HK-2 (cell line): ENCODE measurements around the gene C21orf58.

Experiments
- DNase-seq: peaks from one replicate; pipeline ENCODE4 v3.0.0-alpha.2; 2018; ENCODE audit not compliant: unreplicated experiment

Gene C21orf58

GRCh38 chr21:46295177-46295770, 28.4 kb downstream of the C21orf58 start:
- DNase-seq, result peak; percentile 29

GRCh38 chr21:46294647-46295176, 29.0 kb downstream of the C21orf58 start:
- peak; percentile 69 for DNase-seq

DNA sequence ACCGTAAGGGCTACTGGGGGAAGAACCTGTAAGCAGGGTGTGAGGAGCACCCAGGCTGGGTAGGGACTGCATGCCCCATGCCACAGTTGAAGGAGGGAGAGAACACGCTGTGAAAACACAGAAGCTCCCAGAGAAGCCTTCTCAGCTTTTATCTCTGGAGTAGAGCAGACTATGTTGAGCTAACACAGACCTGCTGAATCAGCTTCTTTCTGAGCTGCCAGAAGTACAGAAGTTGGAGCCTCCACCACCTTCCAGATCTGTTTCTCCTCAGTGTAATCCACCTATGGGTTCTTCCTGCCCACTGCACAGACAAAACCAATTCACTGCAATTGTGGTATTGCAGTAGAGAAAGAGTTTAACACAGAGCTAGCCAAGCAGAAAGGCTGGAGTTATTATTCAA, 32.1 kb downstream of the C21orf58 start:
- no peak for DNase-seq

DNA sequence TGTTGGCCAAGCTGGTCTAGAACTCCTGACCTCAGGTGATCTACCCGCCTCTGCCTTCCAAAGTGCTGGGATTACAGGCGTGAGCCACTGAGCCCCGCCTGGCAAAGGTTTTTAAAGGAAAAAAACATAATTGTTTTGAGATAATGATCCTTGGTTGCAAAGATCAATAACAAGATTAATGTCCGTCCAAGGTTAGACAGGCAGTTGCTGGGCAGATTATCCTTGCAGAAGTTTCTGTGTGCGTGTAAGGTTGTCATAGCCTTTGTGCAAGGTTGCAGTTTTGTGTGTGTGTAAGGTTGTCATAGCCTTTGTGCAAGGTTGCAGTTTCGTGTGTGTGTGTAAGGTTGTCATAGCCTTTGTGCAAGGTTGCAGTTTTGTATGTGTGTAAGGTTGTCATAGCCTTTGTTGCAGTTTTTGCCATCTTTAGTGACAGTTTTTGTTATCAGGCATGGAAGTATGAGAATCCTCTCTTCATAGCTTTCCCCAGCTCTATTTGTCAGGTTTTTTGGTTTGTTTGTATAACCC, 34.0 kb downstream of the C21orf58 start:
- DNase-seq, result no peak

DNA sequence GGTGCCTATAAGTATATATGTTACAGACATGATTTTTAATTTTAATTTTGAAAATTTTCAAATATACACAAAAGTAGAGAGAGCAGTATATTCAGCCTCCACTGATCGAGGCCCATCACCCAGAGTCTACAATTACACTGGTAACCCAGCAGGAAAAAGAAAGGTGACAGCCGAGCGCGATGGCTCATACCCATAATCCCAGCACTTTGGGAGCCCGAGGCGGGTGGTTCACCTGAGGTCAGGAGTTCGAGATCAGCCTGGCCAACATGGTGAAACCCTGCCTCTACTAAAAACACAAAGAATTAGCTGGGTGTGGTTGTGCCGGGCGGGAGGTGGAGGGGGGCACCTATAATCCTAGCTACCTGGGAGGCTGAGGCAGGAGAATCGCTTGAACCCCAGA, 36.1 kb downstream of the C21orf58 start:
- no peak for DNase-seq

DNA sequence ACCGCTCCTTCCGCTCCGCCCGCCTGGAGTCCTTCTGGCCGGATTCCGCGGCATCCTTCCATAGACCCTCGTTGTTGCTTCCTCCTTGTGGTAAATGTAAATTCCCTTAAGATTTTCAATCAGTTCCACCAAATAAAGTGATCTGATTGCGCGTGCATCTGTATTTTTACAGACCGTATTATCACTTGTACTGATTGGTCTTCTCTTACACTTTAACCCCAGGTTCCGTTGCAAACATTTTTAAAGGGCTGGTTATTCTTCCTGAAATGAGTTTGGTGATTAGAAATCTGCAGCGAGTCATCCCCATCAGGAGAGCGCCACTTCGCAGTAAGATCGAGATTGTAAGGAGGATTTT, 37.0 kb downstream of the C21orf58 start:
- DNase-seq, result no peak

DNA sequence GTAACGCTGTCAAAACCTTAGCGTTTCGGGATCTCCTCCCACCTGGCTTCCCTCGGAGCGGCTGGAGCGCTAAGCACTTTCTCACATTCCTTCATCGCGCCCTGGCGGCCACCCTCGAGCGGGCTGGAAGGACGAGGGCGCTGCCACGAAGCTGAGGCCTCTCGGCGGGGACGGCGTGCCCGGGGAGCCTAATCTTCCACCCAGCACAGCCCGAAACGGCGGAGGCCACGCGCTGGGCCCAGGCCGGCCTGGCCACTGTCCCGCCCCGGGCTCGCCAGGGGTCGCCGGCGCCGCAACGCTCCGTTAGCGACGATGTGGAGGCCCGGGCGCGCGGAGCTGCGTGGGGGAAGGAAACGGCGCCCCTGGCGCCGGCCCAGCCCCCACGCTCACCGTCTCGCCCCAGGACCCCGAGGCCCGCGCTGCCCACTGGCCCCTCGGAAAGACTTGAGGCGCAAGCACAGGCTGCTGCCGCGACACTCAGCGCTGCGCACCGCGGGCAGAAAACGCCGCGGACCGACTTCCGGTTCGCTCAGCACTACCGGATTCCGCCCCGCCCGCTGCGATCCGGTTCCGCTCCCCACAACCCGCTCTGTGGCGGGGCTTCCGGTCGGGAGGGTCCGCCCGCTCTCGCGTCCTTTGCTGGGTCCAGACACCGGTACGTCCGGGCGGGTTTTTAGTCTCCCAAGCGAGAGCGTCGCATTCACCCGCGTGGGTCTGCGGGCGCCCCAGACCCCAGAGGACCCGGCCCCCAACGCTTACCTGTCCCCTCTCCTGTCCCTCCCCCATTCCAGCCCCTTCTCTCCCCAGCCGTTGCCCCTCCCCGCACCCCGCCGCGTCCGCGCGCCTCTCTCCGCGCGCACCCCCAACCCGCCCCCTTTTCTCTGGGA, 37.7 kb downstream of the C21orf58 start, which contains the start of gene YBEY:
YBEY (plus strand) TSS at position 582 of the 887 bp plus-strand sequence. CDS start 572 bp downstream, outside the sequence.
- peak; percentile 81 for DNase-seq

DNA sequence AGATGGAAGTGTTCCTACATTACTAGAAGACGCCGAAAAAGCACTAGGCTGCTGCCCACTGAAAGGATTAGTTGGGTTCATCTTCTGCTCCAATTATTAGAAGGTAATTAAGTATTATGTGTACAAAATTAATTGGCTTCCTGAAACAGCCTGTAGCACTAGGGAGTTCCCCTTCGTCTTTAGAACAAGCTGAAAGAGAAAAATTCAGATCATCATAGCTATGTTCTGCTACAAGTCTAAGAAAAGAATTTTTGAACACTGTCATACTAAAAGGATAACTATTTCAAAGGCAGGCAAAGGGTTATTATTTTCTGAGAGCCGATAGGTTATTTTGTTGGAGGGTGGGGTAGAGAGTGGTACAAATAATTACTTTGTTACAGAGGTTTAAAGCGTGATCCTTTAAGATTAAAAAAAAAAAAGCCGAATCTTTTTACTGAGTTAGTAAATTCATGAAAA, 38.4 kb downstream of the C21orf58 start, which contains the start of gene MCM3AP:
MCM3AP (minus strand) TSS at position 406 of the 456 bp plus-strand sequence; CDS start at position 81, 325 bp downstream.
- no peak for DNase-seq

DNA sequence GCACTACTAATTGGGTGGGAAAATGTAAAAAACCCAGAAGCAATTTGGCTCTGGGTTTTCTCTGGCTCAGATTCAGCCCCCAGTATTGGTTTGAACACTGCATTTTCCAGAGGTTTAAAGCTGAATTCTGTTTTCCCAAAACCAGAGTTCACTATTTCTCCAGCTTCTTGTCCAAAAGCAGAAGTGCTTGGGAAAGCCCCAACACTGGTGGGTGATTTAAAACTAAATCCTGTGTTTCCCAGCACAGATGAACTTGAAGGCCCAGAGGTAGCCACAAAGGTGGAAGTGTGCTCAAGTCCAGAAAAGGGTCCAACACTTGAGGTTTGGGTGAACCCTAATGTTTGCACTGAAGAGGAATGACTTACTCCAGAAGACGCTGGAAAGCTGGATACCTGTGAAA, 38.9 kb downstream of the C21orf58 start:
- no peak for DNase-seq

DNA sequence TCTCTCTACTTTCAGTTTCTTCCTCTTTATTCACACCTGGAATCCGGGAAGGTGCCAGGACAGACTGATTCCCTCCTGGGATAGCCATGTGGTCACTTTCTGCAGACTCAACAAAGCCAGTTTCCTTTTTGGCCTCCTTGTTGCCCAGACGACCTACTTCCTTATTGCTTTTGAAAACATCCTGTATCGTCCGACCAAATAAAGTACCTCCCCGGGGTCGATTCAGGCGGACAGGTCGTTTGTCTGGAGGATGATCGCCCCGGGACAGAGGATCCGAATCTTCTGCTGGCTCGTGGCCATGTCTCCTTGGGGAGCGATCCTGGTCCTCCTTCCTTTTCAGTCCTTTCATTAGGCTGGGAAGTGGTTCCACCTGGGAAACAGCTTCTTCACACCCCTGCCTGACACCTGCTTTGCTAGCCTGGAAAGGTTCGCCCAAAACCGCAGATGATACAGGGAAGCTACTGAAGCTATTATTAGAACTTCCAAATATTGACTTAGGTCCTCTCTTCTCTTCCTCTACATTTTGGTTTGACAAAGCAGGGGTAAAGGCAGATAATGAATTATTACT, 39.5 kb downstream of the C21orf58 start:
- DNase-seq, result no peak

GRCh38 chr21:46274797-46275390, 48.8 kb downstream of the C21orf58 start:
- no peak for DNase-seq

DNA sequence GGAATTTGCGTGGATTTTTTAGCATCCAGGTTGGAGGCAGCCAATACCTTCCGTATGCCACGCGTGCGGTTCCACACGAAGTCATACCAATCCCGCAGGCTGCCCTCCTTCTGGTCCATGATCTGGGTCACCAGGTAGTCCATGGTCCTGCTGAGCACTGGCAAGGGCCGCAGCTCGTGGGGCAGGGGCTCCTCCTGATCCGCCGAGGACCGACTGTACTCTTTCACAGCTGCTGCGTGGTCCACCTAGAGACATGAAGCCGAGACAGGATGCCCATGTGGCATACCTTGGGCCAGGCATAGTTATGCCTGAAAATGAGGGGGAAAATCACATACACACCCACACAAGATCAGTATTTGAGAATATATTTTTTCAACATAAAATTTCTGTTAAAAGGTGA, 50.3 kb downstream of the C21orf58 start:
- DNase-seq, result no peak

DNA sequence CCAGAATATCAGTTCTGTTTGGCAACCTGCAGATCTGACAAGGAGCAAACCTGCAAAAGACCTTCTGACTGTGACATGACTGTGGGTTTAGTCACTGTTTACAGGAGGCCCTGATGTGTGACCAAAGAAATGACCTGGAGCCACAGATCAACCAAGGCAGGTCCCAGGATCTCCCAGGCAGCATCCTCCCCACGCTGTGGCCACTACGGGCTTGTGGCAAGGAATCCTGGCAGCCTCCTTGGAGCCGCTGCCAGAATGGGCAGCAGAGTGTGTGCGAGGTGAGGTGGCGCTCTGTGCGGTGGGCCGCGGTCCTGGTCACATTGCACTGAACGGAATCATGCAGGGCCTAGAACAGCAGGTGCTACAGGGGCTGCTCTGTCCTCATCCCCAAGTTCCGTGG, 54.2 kb downstream of the C21orf58 start:
- peak; percentile 86 for DNase-seq

GRCh38 chr21:46268371-46268770, 55.3 kb downstream of the C21orf58 start:
- no peak for DNase-seq

DNA sequence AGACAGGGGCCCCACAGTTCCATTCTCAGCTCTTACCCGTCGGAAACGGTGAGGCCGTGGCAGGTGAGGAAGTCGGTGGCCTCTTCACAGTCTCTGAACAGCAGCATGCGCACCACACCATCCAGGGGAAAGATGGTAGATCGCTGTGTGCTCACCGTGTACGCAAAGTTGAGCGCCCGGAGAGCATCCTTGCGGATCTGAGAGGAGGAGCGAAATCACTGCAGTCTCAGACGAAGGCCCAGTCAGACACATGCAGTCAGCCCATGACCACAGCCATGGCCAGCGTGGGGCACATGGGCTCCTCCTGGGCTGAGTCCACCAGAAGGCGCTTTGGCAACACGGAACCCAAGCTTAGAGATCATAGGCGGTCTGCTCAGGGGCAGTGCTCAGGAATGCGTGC, 56.7 kb downstream of the C21orf58 start:
- no peak for DNase-seq

GRCh38 chr21:46265736-46266525, 57.7 kb downstream of the C21orf58 start:
- no peak for DNase-seq

- no peak for DNase-seq
Observed at GRCh38 chr21:46264690-46265144, 59.0 kb downstream of the C21orf58 start.

DNA sequence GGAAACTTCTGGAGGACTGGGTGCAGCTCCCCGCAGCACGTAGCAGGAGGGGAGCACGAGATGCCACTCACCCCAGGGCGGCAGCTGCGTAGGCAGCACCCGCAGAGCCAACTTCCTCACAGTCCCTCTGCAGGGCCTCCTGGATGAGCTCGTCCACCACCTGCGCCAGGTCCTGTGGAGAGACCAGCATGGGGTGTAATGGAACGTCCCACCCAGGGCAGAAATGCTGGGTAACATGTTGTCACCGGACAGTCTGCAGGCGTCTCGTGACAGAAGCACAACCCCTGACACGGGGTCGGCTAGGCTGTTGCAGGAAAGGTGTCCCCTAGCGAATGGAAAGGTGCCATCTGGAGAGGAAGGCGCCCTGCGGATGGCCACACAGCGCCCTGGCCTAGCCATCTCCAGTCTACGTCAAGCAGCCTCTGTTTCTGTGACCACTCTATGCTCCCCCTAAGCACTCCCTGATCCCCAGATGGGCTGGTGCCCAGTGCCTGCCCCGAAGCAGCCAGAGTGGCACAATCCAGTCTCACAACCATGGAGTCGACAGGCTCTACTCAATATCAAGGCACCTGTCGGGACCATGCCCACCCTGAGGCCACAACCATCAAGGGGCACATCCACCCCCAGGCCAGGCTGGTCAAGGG, 59.5 kb downstream of the C21orf58 start:
- DNase-seq, result no peak

DNA sequence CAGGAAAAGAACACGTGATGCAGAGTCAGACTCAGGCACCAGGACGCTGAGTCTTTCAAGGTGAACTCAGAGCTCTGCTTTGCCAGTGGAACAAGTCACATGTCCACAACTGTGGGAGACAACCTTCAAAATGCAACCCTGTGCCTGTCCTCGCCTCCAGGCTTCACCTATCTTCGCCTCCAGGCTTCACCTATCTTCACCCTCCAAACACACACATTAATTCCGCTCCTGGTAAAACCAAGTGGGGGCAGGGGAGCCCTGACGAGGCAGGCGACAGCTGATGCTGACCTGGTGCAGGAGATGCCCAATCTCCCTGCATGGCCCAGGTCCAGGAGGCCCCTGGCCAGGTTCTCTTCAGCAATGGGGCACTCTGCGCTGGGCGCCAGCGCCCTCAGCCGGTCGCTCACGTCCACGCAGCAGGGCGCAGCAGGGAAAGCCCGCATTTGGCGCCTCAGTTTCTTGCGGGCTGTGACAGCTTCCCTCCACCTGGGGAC, 67.1 kb downstream of the C21orf58 start:
- no peak for DNase-seq

- no peak for DNase-seq
Observed at GRCh38 chr21:46255758-46256337, 67.8 kb downstream of the C21orf58 start.
